Panc1 (cell line): ENCODE results near the gene TAS2R7. TPM values are rescaled to one million over a fixed set of nuclear protein-coding genes. Genes with fewer than 3 reads are reported as not detected.

ENCODE experiments used
- ATAC-seq: fragments of 200-7000 bp; cut with Tn5 transposase; 2 replicates; pipeline ENCODE4 v1.9.1; 2020; ENCODE audit warnings: mild to moderate bottlenecking, moderate library complexity
- BruUV-seq: library from RNA; stranded (reverse); fragments of 400-500 nt; replicated peaks from 2 replicates; lab custom pipeline; 2021; lab: Mats Ljungman, UMichigan
- CTCF ChIA-PET: fragments of 300-600 bp; sonication (Branson Sonifier 250); formaldehyde crosslinking; loops from one replicate; lab custom pipeline; 2022; ENCODE audit warnings: antibody characterized with exemption; lab: Charles Lee
- POLR2A ChIA-PET: fragments of 300-600 bp; sonication (Branson Sonifier 250); formaldehyde crosslinking; loops from one replicate; lab custom pipeline; 2022; ENCODE audit warnings: antibody characterized with exemption; lab: Charles Lee
- DNase-seq: peaks from one replicate; pipeline ENCODE4 v3.0.0-alpha.2; 2010; ENCODE audit warnings: low read depth, low spot score
- H3K27ac ChIP-seq: 2 replicates; pipeline ENCODE4 v1.5.1; 2011; ENCODE audit warnings: mild to moderate bottlenecking, low read length, inconsistent platforms
- H3K27me3 ChIP-seq: fragments of 200-500 bp; sonication (Bioruptor generic); 2 replicates; pipeline ENCODE4 v1.6.0; 2014; ENCODE audit warnings: low read length, inconsistent platforms; ENCODE audit not compliant: control insufficient read depth, insufficient read depth
- H3K36me3 ChIP-seq: fragments of 200-500 bp; sonication (Bioruptor generic); 2 replicates; pipeline ENCODE4 v1.5.1; 2014; ENCODE audit warnings: inconsistent platforms, mild to moderate bottlenecking, low read length, moderate library complexity; ENCODE audit not compliant: control insufficient read depth, insufficient read depth
- H3K4me1 ChIP-seq: 2 replicates; pipeline ENCODE4 v1.5.1; 2011; ENCODE audit warnings: inconsistent platforms, mild to moderate bottlenecking, low read length, moderate library complexity; ENCODE audit not compliant: control insufficient read depth, insufficient read depth
- H3K4me3 ChIP-seq, 2 experiments: 2 replicates each; pipeline ENCODE4 v1.5.1; 2011 to 2012; ENCODE audit warnings: low read depth in 2 of 2, low read length in 2 of 2, mild to moderate bottlenecking in 2 of 2, inconsistent platforms in 1 of 2, moderate library complexity in 1 of 2
- H3K9me3 ChIP-seq: fragments of 200-500 bp; sonication (Bioruptor generic); 2 replicates; pipeline ENCODE4 v1.5.1; 2014; ENCODE audit warnings: low read depth, mild to moderate bottlenecking, inconsistent platforms, low read length, moderate library complexity; ENCODE audit not compliant: control insufficient read depth, insufficient read depth
- POLR2AphosphoS5 ChIP-seq: IDR thresholded peaks from 2 replicates; pipeline ENCODE4 v1.6.1; 2012; ENCODE audit warnings: mild to moderate bottlenecking, low read depth, low read length, moderate library complexity
- SIN3A ChIP-seq: IDR thresholded peaks from 2 replicates; pipeline ENCODE4 v1.6.1; 2012; ENCODE audit warnings: low read depth, mild to moderate bottlenecking, low read length, moderate library complexity, borderline replicate concordance; ENCODE audit not compliant: insufficient read depth
- TCF7L2 ChIP-seq: IDR thresholded peaks from 2 replicates; pipeline ENCODE4 v1.6.1; 2011; ENCODE audit warnings: mild to moderate bottlenecking, low read depth, low read length, inconsistent platforms
- in situ Hi-C: cut with HindIII; loops from 2 replicates; pipeline ENCODE4 v1.10.0; 2016; ENCODE audit warnings: low sequenced_read_pairs, low pct_unique_long_range_greater_than_20kb
- intact Hi-C: fragments of 100-400 bp; cut with micrococcal nuclease; formaldehyde crosslinking; loops from one replicate; pipeline ENCODE4 v1.10.0; 2022; ENCODE audit not compliant: unreplicated experiment
- total RNA-seq: library from RNA; stranded (reverse); gene quantifications from one replicate; pipeline ENCODE4 v1.2.1, GENCODE V29; 2021; ENCODE audit not compliant: unreplicated experiment
- TF ChIP-seq, protein P1 (sequence below), 2 experiments: IDR thresholded peaks; 2 replicates each; pipeline ENCODE4 v1.6.1; 2011 to 2012; ENCODE audit warnings: low read depth in 2 of 2, control low read depth in 1 of 2, low read length in 1 of 2, mild to moderate bottlenecking in 1 of 2, moderate library complexity in 1 of 2; ENCODE audit not compliant: insufficient read depth in 1 of 2
- TF ChIP-seq, protein P2 (sequence below): fragments of 450-650 bp; IDR thresholded peaks from 2 replicates; pipeline ENCODE4 v1.5.1; 2017; ENCODE audit warnings: mild to moderate bottlenecking

Gene TAS2R7
- total RNA-seq, 1 experiment from 2014 or later = not detected

DNA sequence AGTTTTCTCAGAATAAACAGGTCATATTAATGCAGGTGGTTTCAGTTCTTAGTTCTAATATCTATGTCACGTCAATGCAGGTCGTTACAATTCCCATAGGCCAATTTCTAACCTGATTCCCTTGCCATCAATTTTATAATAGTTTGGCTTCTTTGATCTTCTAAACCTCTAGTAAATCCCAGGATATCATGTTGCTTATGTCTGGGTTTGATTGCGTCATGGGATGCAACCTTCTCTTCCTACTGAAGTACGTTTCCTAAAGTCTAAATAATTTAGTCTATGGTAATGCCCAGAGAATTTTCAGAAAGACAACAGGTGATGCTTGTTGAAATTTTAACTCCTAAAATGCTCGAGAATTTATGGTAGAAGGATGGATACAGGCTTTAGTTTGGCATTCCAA, 19.2 kb downstream of the TAS2R7 start:
- ChIA-PET POLR2A (no interaction called here), CTCF (no interaction called here)
- in situ Hi-C loops (no loop called here), intact Hi-C loops (no loop called here)
- H3K36me3 ChIP-seq = no peaks in the 10 kb centered on the region; the same call in 1 of the 2 replicates
- DNase-seq (no peak), ATAC-seq (no peak)
- no peaks in the 10 kb centered on the region for H3K27me3 ChIP-seq
- H3K9me3 ChIP-seq = no peaks in the 10 kb centered on the region
- no TSS peak for BruUV-seq
- TF ChIP-seq POLR2AphosphoS5 (no peak), TCF7L2 (no peak), SIN3A (no peak)
- TF ChIP-seq, protein P1, sequence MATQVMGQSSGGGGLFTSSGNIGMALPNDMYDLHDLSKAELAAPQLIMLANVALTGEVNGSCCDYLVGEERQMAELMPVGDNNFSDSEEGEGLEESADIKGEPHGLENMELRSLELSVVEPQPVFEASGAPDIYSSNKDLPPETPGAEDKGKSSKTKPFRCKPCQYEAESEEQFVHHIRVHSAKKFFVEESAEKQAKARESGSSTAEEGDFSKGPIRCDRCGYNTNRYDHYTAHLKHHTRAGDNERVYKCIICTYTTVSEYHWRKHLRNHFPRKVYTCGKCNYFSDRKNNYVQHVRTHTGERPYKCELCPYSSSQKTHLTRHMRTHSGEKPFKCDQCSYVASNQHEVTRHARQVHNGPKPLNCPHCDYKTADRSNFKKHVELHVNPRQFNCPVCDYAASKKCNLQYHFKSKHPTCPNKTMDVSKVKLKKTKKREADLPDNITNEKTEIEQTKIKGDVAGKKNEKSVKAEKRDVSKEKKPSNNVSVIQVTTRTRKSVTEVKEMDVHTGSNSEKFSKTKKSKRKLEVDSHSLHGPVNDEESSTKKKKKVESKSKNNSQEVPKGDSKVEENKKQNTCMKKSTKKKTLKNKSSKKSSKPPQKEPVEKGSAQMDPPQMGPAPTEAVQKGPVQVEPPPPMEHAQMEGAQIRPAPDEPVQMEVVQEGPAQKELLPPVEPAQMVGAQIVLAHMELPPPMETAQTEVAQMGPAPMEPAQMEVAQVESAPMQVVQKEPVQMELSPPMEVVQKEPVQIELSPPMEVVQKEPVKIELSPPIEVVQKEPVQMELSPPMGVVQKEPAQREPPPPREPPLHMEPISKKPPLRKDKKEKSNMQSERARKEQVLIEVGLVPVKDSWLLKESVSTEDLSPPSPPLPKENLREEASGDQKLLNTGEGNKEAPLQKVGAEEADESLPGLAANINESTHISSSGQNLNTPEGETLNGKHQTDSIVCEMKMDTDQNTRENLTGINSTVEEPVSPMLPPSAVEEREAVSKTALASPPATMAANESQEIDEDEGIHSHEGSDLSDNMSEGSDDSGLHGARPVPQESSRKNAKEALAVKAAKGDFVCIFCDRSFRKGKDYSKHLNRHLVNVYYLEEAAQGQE (IDR thresholded peaks at IDR 0.05; ENCODE audit: insufficient read depth in 1 of 2, low read depth in 2 of 2, low read length in 1 of 2) = no peak
- TF ChIP-seq, protein P2, sequence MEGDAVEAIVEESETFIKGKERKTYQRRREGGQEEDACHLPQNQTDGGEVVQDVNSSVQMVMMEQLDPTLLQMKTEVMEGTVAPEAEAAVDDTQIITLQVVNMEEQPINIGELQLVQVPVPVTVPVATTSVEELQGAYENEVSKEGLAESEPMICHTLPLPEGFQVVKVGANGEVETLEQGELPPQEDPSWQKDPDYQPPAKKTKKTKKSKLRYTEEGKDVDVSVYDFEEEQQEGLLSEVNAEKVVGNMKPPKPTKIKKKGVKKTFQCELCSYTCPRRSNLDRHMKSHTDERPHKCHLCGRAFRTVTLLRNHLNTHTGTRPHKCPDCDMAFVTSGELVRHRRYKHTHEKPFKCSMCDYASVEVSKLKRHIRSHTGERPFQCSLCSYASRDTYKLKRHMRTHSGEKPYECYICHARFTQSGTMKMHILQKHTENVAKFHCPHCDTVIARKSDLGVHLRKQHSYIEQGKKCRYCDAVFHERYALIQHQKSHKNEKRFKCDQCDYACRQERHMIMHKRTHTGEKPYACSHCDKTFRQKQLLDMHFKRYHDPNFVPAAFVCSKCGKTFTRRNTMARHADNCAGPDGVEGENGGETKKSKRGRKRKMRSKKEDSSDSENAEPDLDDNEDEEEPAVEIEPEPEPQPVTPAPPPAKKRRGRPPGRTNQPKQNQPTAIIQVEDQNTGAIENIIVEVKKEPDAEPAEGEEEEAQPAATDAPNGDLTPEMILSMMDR = no peak
- no peak overlapping the region for H3K27ac ChIP-seq
- H3K4me3 ChIP-seq = no peak overlapping the region
- H3K4me1 ChIP-seq = no peaks in the 10 kb centered on the region

DNA sequence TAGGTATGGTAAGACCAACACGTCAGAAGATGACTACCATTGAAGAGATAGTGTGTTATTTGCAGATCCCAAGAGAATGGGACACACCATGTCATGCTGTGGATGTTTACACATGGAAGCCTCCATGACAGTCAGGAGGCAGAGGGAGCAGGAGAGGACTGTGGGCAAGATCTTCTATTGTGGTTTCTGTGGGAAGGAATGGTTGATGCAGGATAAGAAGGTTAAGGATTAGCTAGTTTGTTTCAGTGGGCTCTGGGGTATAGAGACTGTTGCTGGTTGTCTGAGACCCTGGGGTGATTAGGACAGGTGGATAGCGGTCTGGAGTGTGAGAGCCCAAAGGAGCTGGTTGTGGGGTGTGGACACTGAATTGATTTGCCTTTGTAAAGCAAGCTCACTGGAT, 23.3 kb downstream of the TAS2R7 start:
- intact Hi-C loops = no loop called here
- Histone ChIP-seq H3K36me3 (no peaks in the 10 kb centered on the region; the same call in 1 of the 2 replicates), H3K4me1 (no peaks in the 10 kb centered on the region), H3K27me3 (no peaks in the 10 kb centered on the region; the same call in 1 of the 2 replicates), H3K27ac (no peak overlapping the region), H3K9me3 (no peaks in the 10 kb centered on the region), H3K4me3 (no peak overlapping the region)
- ATAC-seq (no peak), DNase-seq (no peak)
- TF ChIP-seq, protein P1 (IDR thresholded peaks at IDR 0.05; ENCODE audit: insufficient read depth in 1 of 2, low read depth in 2 of 2, low read length in 1 of 2) = no peak
- TF ChIP-seq POLR2AphosphoS5 = no peak
- no peak for TF ChIP-seq SIN3A
- no peak for TF ChIP-seq TCF7L2
- TF ChIP-seq, protein P2 = no peak
- in situ Hi-C loops = no loop called here
- no TSS peak for BruUV-seq
- POLR2A ChIA-PET = no interaction called here
- CTCF ChIA-PET = no interaction called here
